Adrenal gland (tissue), 5 donors: ENCODE results near the gene ACKR2.

Source experiments
- POLR2A ChIP-seq, 2 donors: fragments of 450-650 bp; IDR thresholded peaks; one replicate each; pipeline ENCODE4 v1.6.1; 2017; ENCODE audit warnings: antibody characterized with exemption in 2 of 2, mild to moderate bottlenecking in 2 of 2, moderate library complexity in 1 of 2
- TF ChIP-seq, protein P1 (sequence below), 6 experiments: fragments of 450-650 bp in 4 of 6; fragments of 200-600 bp in 2 of 6; sonication (generic) in 1 of 6; IDR thresholded peaks; 1 replicate in 5 of 6; 2 replicates in 1 of 6; pipeline versions ENCODE4 v1.5.1 to v1.8.0; 2016 to 2021; ENCODE audit warnings: antibody characterized with exemption in 6 of 6, mild to moderate bottlenecking in 2 of 6, moderate library complexity in 1 of 6
- donor health status: DM: no; HTN: no; CAD: no.

DNA sequence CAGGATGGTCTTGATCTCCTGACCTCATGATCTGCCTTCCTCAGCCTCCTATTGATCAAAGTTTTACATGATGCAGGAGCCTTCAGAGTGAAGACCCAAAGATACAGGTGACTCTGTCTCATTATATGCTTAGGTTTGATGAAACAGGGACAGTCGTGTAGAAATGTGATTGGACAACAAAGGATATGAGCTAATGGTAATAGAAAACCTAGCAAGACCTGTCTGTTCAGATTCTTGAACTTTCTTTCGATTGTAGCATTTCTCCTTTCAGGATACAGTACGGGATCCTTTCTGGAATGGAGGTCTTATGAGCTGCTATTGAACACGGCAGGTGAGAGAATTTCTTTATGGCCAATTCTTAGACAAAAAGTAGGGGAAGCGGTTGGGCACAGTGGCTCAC lies at the start of gene ACKR2:
- TF ChIP-seq, protein P1, sequence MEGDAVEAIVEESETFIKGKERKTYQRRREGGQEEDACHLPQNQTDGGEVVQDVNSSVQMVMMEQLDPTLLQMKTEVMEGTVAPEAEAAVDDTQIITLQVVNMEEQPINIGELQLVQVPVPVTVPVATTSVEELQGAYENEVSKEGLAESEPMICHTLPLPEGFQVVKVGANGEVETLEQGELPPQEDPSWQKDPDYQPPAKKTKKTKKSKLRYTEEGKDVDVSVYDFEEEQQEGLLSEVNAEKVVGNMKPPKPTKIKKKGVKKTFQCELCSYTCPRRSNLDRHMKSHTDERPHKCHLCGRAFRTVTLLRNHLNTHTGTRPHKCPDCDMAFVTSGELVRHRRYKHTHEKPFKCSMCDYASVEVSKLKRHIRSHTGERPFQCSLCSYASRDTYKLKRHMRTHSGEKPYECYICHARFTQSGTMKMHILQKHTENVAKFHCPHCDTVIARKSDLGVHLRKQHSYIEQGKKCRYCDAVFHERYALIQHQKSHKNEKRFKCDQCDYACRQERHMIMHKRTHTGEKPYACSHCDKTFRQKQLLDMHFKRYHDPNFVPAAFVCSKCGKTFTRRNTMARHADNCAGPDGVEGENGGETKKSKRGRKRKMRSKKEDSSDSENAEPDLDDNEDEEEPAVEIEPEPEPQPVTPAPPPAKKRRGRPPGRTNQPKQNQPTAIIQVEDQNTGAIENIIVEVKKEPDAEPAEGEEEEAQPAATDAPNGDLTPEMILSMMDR (IDR thresholded peaks at IDR 0.05) = no peak
- TF ChIP-seq POLR2A (IDR thresholded peaks at IDR 0.05) = no peak
